Activated CD8-positive, alpha-beta memory T cell treated with anti-CD3 and anti-CD28 coated beads for 1 hour (primary cell): ENCODE results near the gene CACUL1.
"Not testable (repeated sequence)": the region's sequence is repeated elsewhere in the genome, so short reads cannot be mapped to it uniquely, and the experiment has no call there.

ENCODE experiments used
- DNase-seq, 2 donors: peaks; one replicate each; pipeline ENCODE4 v3.0.0-alpha.2; 2020; ENCODE audit warnings: low read depth in 1 of 2; ENCODE audit errors: extremely low read depth in 1 of 2

CACUL1 gene

GRCh38 chr10:118658168-118658567, 96.6 kb downstream of the CACUL1 start:
- not testable (repeated sequence) for DNase-seq

DNA sequence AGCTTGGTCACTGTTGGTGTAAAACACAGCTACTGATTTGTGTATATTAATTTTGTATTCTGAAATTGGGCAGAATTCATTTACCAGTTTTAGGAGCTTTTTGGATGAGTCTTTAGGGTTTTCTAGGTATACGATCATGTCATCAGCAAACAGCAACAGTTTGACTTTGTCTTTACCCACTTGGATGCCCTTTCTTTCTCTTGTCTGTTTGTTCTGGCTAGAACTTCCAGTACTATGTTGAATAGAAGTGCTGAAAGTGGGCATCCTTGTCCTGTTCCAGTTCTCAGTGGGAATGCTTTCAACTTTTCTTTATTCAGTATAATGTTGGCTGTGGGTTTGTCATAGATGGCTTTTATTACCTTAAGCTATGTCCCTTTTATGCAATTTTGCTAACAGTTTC, 109.5 kb downstream of the CACUL1 start:
- DNase-seq: not testable (repeated sequence)

- DNase-seq: no peak
Observed at GRCh38 chr10:118642228-118642627, 112.5 kb downstream of the CACUL1 start.

DNA sequence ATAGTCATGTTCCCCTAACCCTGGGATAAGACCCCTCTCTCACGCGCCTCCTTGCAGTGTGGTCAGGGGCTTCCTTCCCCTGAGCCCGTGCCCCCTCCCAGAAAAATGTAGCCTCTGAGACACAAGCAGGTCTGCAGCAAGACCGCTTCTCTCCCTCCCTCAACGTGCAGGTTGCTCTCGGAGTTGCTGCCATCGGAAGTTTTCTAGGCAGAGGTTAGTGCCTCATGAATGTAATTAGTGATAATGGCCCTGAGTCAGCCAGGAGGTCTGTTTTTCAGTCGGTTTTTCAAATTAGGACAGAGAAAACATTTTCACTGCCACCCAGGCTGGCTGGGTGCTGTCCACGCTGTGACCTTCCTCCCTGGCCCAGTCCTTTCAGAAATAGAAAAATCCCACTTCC, 116.1 kb downstream of the CACUL1 start:
- DNase-seq: no peak

DNA sequence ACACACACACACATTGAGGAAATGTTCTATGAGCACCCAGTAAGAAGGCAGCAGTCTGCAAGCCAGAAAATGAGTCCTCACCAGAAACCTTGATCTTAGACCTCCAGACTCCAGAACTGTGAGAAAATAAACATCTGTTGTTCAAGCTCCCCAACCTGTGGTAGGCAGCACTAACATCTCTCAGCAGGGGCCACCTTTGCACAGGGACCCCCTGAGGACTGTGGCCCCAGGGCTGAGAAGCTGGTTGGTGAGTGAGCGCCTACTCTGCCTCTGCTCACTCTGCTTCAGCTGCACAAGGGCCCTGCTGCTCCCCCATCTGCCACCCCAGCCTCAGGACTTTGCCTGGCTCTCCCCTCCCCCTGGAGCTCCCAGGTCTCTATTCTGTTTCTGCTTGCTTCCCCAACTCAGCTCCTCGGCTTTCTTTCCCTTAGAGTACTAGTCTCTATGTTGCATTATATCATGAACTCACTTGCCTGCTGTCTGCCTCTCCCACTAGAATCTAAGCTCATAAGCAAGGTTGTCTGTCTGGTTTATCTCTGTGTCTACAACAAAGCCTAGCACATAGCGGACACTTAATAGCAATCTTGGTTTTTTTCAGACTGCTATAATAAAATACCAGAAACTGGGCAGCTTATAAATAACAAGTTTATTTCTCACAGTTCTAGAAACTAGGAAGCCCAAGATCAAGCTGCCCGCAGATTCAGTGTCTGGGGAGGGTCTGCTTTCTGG, 118.9 kb downstream of the CACUL1 start:
- DNase-seq: no peak

DNA sequence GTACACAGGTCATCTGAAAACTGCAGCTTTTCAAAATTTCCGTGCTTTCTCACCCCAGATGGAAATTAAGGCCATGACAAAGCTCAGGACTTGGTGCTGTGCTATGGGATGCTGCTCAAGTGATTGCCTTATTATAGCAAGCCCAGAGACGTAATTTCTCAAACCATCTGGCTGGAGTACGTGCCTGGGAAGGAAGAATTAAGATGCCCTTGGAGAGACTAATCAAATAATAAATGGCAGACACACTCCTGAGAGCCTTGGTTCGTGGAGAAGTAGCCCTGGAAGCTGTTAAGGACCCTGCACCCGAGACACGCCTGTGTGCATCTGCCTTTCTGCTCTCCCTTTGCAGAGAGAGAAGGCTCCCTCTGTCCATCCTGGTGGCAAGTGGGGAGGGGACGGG, 121.0 kb downstream of the CACUL1 start:
- DNase-seq: no peak

- no peak for DNase-seq
Observed at GRCh38 chr10:118629211-118629610, 125.6 kb downstream of the CACUL1 start.

DNA sequence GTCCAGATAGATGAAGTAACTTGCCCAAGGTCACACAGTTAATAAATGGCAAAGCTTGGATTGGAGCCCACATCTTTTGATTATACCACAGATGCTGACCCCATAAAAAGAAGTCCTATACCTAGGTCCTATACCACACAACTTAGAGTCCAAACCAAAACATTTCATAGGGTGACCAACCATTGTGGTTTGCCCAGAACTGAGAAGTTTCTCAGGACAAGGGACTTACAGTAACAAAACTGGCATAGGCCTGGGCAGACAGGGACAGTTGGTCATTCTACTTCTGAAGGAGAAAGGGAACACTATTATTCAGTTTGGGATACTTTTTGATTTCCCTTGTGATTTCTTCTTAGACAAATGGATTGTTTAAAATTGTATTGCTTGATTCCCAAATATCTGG, 126.4 kb downstream of the CACUL1 start:
- no peak for DNase-seq

GRCh38 chr10:118626953-118627352, 127.8 kb downstream of the CACUL1 start:
- DNase-seq: no peak
